Panc1 (cell line): ENCODE measurements around the gene TPI1. TPM values are rescaled to one million over a fixed set of nuclear protein-coding genes. Genes with fewer than 3 reads are reported as not detected.

Experiments
- ATAC-seq: fragments of 200-7000 bp; cut with Tn5 transposase; 2 replicates; pipeline ENCODE4 v1.9.1; 2020; ENCODE audit warnings: mild to moderate bottlenecking, moderate library complexity
- BruUV-seq: library from RNA; stranded (reverse); fragments of 400-500 nt; replicated peaks from 2 replicates; lab custom pipeline; 2021; lab: Mats Ljungman, UMichigan
- CTCF ChIA-PET: fragments of 300-600 bp; sonication (Branson Sonifier 250); formaldehyde crosslinking; loops from one replicate; lab custom pipeline; 2022; ENCODE audit warnings: antibody characterized with exemption; lab: Charles Lee
- POLR2A ChIA-PET: fragments of 300-600 bp; sonication (Branson Sonifier 250); formaldehyde crosslinking; loops from one replicate; lab custom pipeline; 2022; ENCODE audit warnings: antibody characterized with exemption; lab: Charles Lee
- DNase-seq: peaks from one replicate; pipeline ENCODE4 v3.0.0-alpha.2; 2010; ENCODE audit warnings: low read depth, low spot score
- H3K27ac ChIP-seq: 2 replicates; pipeline ENCODE4 v1.5.1; 2011; ENCODE audit warnings: mild to moderate bottlenecking, low read length, inconsistent platforms
- H3K27me3 ChIP-seq: fragments of 200-500 bp; sonication (Bioruptor generic); 2 replicates; pipeline ENCODE4 v1.6.0; 2014; ENCODE audit warnings: low read length, inconsistent platforms; ENCODE audit not compliant: control insufficient read depth, insufficient read depth
- H3K36me3 ChIP-seq: fragments of 200-500 bp; sonication (Bioruptor generic); 2 replicates; pipeline ENCODE4 v1.5.1; 2014; ENCODE audit warnings: inconsistent platforms, mild to moderate bottlenecking, low read length, moderate library complexity; ENCODE audit not compliant: control insufficient read depth, insufficient read depth
- H3K4me1 ChIP-seq: 2 replicates; pipeline ENCODE4 v1.5.1; 2011; ENCODE audit warnings: inconsistent platforms, mild to moderate bottlenecking, low read length, moderate library complexity; ENCODE audit not compliant: control insufficient read depth, insufficient read depth
- H3K4me3 ChIP-seq, 2 experiments: 2 replicates each; pipeline ENCODE4 v1.5.1; 2011 to 2012; ENCODE audit warnings: low read depth in 2 of 2, low read length in 2 of 2, mild to moderate bottlenecking in 2 of 2, inconsistent platforms in 1 of 2, moderate library complexity in 1 of 2
- H3K9me3 ChIP-seq: fragments of 200-500 bp; sonication (Bioruptor generic); 2 replicates; pipeline ENCODE4 v1.5.1; 2014; ENCODE audit warnings: low read depth, mild to moderate bottlenecking, inconsistent platforms, low read length, moderate library complexity; ENCODE audit not compliant: control insufficient read depth, insufficient read depth
- POLR2AphosphoS5 ChIP-seq: IDR thresholded peaks from 2 replicates; pipeline ENCODE4 v1.6.1; 2012; ENCODE audit warnings: mild to moderate bottlenecking, low read depth, low read length, moderate library complexity
- SIN3A ChIP-seq: IDR thresholded peaks from 2 replicates; pipeline ENCODE4 v1.6.1; 2012; ENCODE audit warnings: low read depth, mild to moderate bottlenecking, low read length, moderate library complexity, borderline replicate concordance; ENCODE audit not compliant: insufficient read depth
- TCF7L2 ChIP-seq: IDR thresholded peaks from 2 replicates; pipeline ENCODE4 v1.6.1; 2011; ENCODE audit warnings: mild to moderate bottlenecking, low read depth, low read length, inconsistent platforms
- in situ Hi-C: cut with HindIII; loops from 2 replicates; pipeline ENCODE4 v1.10.0; 2016; ENCODE audit warnings: low sequenced_read_pairs, low pct_unique_long_range_greater_than_20kb
- intact Hi-C: fragments of 100-400 bp; cut with micrococcal nuclease; formaldehyde crosslinking; loops from one replicate; pipeline ENCODE4 v1.10.0; 2022; ENCODE audit not compliant: unreplicated experiment
- total RNA-seq: library from RNA; stranded (reverse); gene quantifications from one replicate; pipeline ENCODE4 v1.2.1, GENCODE V29; 2021; ENCODE audit not compliant: unreplicated experiment
- TF ChIP-seq, protein P1 (sequence below): fragments of 450-650 bp; IDR thresholded peaks from 2 replicates; pipeline ENCODE4 v1.5.1; 2017; ENCODE audit warnings: mild to moderate bottlenecking
- TF ChIP-seq, protein P2 (sequence below), 2 experiments: IDR thresholded peaks; 2 replicates each; pipeline ENCODE4 v1.6.1; 2011 to 2012; ENCODE audit warnings: low read depth in 2 of 2, control low read depth in 1 of 2, low read length in 1 of 2, mild to moderate bottlenecking in 1 of 2, moderate library complexity in 1 of 2; ENCODE audit not compliant: insufficient read depth in 1 of 2

The TPI1 gene
- total RNA-seq, 1 experiment from 2014 or later = 693 TPM

DNA sequence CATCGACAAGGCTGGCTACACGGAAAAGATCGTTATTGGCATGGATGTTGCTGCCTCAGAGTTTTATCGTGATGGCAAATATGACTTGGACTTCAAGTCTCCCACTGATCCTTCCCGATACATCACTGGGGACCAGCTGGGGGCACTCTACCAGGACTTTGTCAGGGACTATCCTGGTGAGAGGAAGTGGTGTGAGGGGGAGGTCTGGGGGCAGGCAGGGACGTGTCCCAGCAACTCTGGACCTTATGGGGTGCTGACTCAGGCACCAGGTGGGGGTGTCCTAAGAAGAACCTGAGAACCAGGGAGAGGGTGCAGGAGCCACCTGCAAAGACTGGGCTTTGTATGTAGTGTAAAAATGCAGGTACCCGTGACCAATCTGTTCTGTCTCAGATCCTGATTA, 52.3 kb downstream of the TPI1 start:
- in situ Hi-C loops = no loop called here
- BruUV-seq = no TSS peak
- TF ChIP-seq, protein P1, sequence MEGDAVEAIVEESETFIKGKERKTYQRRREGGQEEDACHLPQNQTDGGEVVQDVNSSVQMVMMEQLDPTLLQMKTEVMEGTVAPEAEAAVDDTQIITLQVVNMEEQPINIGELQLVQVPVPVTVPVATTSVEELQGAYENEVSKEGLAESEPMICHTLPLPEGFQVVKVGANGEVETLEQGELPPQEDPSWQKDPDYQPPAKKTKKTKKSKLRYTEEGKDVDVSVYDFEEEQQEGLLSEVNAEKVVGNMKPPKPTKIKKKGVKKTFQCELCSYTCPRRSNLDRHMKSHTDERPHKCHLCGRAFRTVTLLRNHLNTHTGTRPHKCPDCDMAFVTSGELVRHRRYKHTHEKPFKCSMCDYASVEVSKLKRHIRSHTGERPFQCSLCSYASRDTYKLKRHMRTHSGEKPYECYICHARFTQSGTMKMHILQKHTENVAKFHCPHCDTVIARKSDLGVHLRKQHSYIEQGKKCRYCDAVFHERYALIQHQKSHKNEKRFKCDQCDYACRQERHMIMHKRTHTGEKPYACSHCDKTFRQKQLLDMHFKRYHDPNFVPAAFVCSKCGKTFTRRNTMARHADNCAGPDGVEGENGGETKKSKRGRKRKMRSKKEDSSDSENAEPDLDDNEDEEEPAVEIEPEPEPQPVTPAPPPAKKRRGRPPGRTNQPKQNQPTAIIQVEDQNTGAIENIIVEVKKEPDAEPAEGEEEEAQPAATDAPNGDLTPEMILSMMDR = no peak
- TF ChIP-seq, protein P2, sequence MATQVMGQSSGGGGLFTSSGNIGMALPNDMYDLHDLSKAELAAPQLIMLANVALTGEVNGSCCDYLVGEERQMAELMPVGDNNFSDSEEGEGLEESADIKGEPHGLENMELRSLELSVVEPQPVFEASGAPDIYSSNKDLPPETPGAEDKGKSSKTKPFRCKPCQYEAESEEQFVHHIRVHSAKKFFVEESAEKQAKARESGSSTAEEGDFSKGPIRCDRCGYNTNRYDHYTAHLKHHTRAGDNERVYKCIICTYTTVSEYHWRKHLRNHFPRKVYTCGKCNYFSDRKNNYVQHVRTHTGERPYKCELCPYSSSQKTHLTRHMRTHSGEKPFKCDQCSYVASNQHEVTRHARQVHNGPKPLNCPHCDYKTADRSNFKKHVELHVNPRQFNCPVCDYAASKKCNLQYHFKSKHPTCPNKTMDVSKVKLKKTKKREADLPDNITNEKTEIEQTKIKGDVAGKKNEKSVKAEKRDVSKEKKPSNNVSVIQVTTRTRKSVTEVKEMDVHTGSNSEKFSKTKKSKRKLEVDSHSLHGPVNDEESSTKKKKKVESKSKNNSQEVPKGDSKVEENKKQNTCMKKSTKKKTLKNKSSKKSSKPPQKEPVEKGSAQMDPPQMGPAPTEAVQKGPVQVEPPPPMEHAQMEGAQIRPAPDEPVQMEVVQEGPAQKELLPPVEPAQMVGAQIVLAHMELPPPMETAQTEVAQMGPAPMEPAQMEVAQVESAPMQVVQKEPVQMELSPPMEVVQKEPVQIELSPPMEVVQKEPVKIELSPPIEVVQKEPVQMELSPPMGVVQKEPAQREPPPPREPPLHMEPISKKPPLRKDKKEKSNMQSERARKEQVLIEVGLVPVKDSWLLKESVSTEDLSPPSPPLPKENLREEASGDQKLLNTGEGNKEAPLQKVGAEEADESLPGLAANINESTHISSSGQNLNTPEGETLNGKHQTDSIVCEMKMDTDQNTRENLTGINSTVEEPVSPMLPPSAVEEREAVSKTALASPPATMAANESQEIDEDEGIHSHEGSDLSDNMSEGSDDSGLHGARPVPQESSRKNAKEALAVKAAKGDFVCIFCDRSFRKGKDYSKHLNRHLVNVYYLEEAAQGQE (IDR thresholded peaks at IDR 0.05; ENCODE audit: insufficient read depth in 1 of 2, low read depth in 2 of 2, low read length in 1 of 2) = no peak
- TF ChIP-seq TCF7L2 = no peak
- no peak for TF ChIP-seq POLR2AphosphoS5
- TF ChIP-seq SIN3A = no peak
- H3K9me3 ChIP-seq = no peaks in the 10 kb centered on the region
- DNase-seq (no peak), ATAC-seq (no peak)
- POLR2A ChIA-PET = interaction anchor here (0.6 kb wide), 1 partner anchor 9 kb away, joined by 4 read pairs; no protein-coding TSS in a partner anchor
- H3K4me1 ChIP-seq = peaks cover 3% of the 10 kb centered on the region
- no peak overlapping the region for H3K4me3 ChIP-seq
- CTCF ChIA-PET = no interaction called here
- H3K27ac ChIP-seq = no peak overlapping the region
- no peaks in the 10 kb centered on the region; the same call in 1 of the 2 replicates for H3K36me3 ChIP-seq
- intact Hi-C loops = no loop called here
- H3K27me3 ChIP-seq = no peaks in the 10 kb centered on the region

Other genes with a start within 250 kb of the TPI1 start
- not detected for gene LPAR5, start 231.6 kb upstream of the TPI1 start, total RNA-seq
- 0.54 TPM for gene ACRBP, start 220.1 kb upstream of the TPI1 start, total RNA-seq
- gene ING4, start 204.4 kb upstream of the TPI1 start, total RNA-seq = 11.4 TPM
- gene ZNF384, start 178.2 kb upstream of the TPI1 start, total RNA-seq = 54.3 TPM
- gene PIANP, start 166.7 kb upstream of the TPI1 start, total RNA-seq = 0.13 TPM
- 37.5 TPM for gene COPS7A, start 143.5 kb upstream of the TPI1 start, total RNA-seq
- 175 TPM for gene MLF2, start 114.4 kb upstream of the TPI1 start, total RNA-seq
- gene PTMS, start 101.2 kb upstream of the TPI1 start, total RNA-seq = 395 TPM
- gene LAG3, start 95.0 kb upstream of the TPI1 start, total RNA-seq = 2.7 TPM
- 0.23 TPM for gene CD4, start 78.0 kb upstream of the TPI1 start, total RNA-seq
- gene GPR162, start 45.7 kb upstream of the TPI1 start, total RNA-seq = 1.3 TPM
- 11.0 TPM for gene P3H3, start 39.1 kb upstream of the TPI1 start, total RNA-seq
- gene GNB3, start 26.6 kb upstream of the TPI1 start, total RNA-seq = 0.21 TPM
- gene CDCA3, start 16.2 kb upstream of the TPI1 start, total RNA-seq = 59.0 TPM
- 104 TPM for gene USP5, start 15.4 kb upstream of the TPI1 start, total RNA-seq
- gene SPSB2, start 5.8 kb downstream of the TPI1 start, total RNA-seq = 11.6 TPM
- 6.5 TPM for gene LRRC23, start 37.3 kb downstream of the TPI1 start, total RNA-seq
- gene ENO2, start 47.0 kb downstream of the TPI1 start, total RNA-seq = 33.5 TPM
- gene ATN1, start 60.4 kb downstream of the TPI1 start, total RNA-seq = 82.3 TPM
- gene RNU7-1, start 76.3 kb downstream of the TPI1 start, total RNA-seq = not detected
- gene C12orf57, start 76.5 kb downstream of the TPI1 start, total RNA-seq = 126 TPM
- gene PTPN6, start 83.8 kb downstream of the TPI1 start, total RNA-seq = 13.7 TPM
- 138 TPM for gene PHB2, start 103.1 kb downstream of the TPI1 start, total RNA-seq
- 54.9 TPM for gene EMG1, start 103.4 kb downstream of the TPI1 start, total RNA-seq
- gene LPCAT3, start 150.9 kb downstream of the TPI1 start, total RNA-seq = 54.3 TPM
- 1.8 TPM for gene C1S, start 193.2 kb downstream of the TPI1 start, total RNA-seq
- gene C1R, start 224.9 kb downstream of the TPI1 start, total RNA-seq = 1.3 TPM
- gene C1RL, start 241.7 kb downstream of the TPI1 start, total RNA-seq = 10.7 TPM